Measurements from ENCODE around the gene KRT13.

KRT13 gene

DNA sequence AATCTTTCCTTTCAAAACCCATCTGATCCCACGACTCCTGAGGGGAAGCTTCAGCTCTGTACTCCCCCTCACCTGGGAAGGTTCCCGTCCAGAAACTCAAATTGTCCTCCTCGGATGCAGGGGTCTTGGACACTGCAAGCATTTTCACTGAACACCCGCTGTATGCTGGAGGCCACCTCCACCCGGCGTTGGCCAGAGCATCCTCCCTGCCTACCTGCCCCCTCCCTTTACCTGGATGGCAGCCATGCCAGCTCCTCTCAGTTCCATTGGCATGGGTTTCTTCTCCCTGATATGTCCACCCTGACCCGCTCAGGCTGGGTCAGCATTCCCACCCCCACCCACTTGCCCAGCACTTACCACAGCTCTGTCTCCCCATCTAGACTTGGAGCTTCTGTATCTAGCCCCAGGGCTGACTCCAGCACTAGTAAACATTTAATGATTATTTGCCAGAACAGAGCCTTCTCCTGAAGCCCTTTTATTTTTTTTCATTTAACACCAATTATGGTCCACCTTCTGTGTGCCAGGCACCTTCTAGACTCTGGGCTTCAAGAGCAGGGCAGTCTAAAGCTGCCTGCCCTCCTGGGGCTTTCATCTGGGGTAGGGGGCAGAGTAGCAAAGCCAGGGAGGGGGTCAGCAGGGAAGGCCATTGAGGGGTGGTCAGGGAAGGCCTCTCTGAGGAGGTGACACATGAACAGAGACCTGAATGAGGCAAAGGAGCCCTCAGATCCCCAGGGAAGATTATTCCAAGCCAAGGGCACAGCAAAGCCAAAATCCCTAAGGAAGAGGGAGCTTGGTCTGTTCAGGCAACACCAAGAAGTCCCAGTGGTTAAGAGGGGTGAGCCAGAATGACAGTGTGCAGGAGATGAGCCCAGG, 31.6 kb upstream of the KRT13 start:
- no peak for DNase-seq

DNA sequence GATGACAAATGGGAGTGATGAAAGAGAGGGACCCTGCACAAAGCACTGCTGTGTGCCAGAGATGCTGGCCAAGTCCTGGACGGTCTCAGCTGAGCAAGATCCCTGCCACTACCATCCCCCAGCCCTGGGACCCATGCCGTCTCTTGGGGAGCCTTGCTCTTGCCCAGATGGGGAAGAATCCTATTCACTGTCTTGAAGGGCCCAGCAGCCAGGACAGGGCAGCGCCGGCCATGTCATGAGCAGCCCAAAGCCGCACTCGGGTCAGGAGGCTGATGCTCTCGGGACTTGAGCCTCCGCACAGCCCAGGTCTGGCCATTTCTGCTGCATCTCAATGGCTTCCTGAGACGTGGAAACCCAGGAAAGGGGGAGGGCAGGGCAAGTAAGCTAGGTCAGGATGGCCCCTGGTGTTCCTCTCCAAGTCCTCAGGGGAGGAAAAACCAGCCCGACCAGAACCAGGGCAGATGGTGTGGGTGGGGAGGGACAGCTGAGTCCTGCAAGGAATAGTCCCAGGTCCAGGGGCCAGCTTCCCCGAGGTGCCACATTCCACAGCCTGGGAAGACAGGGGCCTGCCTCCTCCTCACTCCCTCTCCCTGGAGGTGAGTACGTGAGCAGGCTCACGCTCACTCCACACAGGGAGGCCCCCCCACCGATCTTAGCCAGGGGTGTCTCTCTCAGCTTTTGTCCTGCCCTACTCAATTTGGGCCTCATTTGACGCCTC, 30.5 kb upstream of the KRT13 start:
- peak in 1 of 3 experiments; percentile 8 for DNase-seq

DNA sequence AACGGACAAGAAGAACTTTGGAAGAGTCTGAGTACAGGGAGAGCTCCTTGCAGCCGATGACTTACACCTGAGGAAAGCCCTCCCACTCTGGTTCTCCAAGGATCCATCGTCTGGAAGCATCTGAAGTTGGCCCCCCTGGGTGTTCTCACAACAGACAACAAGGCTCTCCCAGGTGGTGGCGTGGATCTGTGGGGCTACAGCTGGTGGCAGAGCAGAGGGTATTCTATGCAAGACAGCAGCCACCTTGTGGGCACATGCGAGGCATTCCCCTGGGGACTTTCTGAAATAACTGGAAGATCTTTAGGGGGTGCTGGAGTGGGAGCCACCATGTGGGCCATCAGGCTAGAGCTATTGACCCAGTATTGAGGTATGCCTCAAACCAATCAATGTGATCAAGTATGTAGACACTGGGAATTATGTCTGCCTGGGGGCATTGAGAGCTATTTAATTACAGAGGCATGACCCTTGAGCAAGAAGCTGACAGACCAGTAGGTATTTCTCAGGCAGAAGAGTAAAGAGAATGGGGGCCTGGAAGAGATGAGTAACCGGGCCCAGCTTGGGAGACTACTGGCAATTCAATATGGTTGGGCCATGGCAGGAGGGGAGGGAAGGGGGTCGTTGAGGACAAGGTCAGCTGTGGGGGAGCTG, 29.6 kb upstream of the KRT13 start:
- DNase-seq, result no peak

DNA sequence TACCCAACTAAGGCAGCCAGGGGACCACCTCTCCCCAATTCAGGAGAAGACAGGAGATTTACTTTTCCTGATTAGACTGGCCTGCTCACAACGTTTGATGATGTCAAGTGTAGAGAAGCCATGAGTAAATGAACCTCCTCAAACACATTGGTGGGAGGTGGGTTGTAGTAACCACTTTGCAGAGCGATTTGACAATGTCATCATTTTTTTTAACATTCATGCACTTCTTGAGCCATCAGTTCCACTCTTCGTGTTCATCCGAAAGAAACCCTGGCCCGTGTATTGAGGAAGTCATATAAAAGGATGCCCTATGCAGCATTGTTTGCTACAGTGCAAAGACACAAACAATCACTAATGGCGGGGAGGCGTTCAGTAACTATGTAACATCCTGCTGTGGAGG, 28.2 kb upstream of the KRT13 start:
- DNase-seq, result no peak

DNA sequence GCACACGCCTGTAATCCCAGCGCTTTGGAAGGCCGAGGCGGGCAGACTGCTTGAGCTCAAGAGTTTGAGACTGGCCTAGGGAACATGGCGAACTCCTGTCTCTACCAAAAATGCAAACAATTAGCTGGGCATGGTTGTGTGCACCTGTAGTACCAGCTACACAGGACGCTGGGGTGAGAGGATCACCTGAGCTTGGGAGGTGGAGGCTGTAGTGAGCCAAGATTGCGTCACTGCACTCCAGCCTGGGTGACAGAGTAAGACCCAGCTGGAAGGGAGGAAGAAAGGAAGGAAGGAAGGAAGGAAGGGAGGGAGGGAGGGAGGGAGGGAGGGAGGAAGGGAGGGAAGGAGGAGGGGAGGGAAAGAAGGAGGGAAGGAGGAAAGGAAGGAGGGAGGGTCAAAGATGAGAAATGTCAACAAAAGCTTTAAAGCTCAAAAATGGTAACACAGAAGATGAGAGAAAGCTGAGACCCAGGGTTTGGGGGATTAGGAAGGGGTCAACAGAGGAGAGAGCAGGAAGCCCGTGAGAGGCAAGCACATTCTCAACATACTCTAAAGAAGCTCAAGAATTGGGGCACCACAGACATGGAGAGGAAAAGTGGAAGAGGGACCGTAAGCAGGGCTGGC, 27.6 kb upstream of the KRT13 start:
- no peak for DNase-seq

DNA sequence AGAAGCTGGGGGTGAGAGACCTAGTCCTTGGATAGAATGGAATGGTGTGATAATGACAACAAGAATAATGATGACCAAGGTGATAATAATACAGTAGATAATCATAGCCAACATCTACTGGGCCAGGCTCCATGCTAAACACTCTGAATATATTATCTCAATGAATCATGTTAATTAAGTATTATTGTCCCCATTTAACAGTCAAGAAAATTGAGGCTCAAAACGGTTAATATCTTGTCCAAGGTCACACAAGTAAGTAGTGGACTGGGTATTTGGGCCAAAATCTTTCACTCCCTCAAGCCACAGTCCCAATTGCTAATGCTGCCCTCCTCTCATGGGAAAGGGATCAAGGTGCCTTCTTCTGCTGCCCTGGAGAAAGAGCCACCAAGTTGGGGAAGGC, 26.6 kb upstream of the KRT13 start:
- DNase-seq, result no peak

DNA sequence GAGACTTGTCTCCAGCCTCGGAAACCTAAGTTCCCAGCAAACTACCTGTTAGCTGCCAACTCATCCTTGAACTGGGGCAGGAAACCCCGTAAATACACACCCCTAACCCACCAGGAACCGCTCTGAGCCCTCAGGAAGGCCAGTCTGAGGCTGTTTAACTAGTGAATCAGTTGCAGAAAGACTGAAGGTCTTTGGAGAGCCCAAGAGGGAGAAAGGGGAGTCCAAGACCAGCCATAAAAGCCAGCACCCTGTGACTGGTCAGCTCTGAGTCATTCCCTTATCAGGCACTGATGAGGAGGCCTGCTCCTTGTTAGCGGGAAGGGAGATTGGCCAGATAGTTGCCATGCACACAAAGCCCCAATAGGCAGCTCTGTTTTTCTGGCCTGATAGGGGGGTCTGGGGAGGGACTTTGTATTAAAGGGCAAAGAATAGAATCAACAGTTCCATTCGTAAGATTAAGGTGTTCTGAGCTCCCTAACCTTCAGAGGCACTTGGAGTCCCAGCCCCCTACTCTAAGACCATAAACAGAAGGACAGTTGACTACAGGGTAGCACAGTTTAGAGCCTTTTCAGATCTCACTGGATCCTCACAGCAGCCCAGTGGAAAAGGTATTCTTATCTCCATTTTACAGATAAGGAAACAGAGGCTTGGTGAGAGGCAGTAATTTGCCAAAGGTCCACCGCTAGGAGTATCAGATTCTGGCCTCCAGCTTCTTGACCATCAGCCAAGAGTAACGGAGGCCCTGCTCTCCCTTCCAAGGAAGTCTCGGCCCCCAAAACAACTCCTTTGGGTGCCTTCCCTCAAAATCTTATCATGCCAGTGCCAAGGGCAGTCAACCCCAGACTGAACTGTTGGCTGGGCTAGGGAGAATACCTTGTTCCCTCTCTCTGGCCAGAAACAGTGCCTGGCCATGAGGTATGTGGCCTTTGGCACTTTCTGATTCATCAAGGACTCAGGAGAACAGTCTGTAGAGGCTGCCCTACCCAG, 24.9 kb upstream of the KRT13 start:
- no peak for DNase-seq

DNA sequence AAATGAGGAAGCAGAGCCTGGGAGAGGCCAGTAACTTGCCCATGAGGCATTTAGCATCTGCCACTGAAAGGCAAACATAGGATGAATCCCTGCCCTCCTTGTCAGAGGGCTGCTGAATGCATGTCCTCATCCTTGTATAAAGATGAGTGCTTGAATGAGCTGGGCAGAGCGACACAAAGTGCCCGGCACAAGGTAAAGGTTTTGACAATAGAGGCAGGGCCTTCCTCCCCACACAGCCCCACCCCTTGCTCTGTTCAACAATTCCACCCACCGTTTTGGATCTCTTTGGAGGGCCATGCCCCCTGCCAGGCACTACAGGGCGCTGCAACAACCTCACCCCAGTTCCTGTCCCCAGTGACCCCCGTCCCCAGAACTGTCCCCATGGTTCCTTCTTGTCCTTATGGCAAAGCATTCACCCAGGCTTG, 24.1 kb upstream of the KRT13 start:
- DNase-seq, result peak in 2 of 3 experiments; percentile 34 to 60

DNA sequence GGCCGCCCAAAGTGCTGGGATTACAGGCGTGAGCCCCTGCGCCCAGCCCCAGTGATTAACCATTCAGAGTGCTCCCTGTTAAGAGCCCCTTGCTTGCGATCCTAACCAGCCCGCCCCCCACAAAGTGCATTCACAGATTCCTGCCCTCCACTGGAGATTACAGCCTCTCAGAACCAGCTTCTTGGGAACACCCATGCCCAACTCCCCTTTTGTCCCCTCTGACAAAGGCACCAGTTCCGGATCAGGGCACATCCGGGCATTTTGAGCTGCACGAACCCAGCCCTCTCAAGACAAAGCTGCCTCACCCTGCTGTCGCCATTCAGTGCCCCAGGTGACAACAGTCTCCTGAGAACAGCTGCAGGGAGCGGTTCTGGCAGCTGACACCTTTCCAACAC, 23.5 kb upstream of the KRT13 start:
- DNase-seq, result peak; percentile 36 to 61 (median 38)

DNA sequence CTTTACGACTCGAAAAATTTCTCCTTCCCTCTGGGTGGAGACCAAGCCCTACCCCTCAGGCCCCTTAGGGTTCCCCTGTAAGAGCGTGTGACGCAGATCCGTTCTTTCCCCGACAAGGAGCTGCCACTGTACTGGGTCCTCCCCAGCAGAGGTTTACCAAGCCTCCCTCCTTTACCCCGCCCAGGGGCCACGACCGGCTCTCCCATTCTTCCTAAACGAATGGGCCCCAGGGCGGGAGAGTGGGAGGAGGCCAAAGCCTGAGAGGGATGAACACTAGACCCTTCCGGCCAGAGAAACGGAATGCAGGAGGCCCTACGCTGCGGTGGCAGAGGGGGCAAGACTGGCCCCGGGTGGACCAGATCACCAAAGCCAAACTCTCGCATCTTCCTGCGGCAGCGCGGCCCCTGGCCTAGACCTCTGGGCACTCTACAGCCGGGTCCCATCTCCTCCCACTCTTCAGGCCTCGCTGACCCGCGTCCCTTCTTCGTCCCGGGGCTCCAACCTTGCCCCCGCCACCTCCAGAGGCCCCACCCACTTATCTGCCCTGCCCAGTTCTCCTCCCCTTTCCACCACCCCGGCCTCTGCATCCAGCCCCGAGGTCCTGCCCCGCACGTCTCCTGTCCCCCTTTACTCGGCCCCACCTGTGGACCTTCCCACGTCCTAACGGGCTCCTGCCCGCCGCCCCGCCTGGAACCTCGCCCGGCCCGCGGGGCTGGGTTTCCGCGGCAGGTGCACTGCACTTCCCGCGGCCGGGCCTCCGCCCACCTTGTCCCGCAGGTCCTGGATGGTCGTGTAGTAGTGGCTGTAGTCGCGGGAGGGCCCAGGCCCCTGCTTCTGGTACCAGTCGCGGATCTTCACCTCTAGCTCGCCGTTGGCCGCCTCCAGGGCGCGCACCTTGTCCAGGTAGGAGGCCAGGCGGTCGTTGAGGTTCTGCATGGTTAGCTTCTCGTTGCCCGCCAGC, 21.9 kb upstream of the KRT13 start:
- DNase-seq, result peak in 2 of 3 experiments; percentile 55 to 77

DNA sequence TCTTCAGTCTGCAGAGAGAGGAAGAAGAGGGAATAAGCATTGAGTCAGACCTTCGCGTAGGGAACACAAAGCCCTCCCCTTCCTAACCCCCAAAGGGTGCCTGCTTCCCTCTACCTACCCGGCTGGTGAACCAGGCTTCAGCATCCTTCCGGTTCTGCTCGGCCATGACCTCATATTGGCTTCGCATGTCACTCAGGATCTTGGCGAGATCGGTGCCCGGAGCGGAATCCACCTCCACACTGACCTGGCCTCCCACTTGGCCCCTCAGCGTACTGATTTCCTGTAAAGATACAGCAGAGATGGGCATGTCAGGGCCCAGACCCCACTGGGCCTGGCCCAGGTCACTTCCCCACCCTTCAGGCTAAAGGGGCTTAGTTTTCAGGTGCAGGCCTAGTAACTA, 18.8 kb upstream of the KRT13 start:
- no peak for DNase-seq

DNA sequence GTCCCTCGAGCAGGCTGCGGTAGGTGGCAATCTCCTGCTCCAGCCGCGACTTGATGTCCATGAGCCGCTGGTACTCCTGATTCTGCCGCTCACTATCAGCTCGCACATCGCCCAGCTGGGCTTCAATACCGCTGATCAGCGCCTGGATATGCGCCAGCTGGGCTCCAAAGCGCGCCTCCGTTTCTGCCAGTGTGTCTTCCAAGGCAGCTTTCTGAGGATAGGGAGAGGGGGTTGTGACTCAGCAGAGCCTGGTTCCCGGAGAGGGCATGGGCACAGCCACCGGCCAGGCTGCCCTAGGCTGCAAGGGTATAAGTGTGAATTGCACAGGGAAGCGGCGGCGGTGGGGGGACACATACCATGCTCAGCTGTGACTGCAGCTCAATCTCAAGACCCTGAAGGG, 18.4 kb upstream of the KRT13 start:
- no peak for DNase-seq

DNA sequence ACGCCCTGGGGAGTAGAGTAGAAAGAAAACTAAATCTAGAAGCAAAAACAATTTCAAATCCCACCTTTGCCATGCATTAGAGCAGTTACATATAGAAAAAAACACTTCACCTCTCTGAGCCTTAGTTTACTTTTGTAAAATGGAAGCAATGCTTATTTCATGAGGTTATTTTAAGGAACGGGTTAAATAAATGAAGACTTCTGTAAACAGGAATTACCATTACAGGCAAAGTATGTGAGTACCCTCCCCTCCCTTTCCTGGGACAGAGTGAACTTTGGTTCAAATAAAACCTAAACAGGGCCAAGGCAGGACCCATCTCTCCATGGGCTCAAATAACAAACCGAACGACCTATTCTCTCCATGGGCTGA, 17.8 kb upstream of the KRT13 start:
- DNase-seq, result no peak

DNA sequence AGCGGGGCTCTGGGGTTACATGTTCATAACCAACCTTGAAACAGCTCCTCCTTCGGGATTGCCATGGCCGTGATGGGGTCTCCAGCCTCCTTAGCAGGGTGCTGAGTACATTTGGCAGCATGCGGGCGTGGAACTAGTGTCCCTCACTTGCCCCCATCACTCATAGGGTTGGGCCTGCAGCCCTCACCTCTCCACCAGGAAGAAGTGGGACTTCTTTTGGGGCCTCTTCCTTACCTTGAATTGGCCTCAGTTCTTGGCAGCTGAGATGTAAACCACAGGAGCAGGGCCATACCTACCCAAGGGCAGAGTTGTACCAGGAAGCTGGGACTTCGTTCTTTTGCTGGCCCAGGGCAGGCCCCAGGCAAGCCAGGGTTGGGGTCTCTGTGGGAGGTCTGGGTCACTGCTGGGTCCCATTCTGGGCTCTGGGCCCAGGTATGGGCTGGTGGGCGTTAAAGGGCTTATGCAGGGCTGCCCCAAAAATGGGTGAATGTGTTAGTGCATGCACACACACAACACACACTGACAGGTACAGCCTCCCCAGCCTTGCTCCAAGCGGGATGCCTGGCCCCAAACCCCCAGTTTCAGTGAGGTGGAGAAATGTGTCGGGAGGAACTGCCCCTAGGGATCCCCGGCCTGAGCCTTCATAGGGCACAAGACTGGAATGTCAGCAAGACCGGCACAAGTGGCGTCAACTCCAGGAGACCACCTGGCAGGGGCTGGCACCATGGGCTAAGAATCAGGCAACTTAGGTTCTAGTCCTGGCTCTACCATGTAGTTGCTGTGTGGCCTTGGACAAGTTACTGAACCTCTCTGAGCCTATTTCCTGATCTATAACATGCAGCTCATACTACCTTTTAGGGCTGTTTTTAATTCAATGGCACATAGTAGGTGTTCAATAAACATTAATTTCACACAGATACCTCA, 17.2 kb upstream of the KRT13 start:
- DNase-seq, result no peak

DNA sequence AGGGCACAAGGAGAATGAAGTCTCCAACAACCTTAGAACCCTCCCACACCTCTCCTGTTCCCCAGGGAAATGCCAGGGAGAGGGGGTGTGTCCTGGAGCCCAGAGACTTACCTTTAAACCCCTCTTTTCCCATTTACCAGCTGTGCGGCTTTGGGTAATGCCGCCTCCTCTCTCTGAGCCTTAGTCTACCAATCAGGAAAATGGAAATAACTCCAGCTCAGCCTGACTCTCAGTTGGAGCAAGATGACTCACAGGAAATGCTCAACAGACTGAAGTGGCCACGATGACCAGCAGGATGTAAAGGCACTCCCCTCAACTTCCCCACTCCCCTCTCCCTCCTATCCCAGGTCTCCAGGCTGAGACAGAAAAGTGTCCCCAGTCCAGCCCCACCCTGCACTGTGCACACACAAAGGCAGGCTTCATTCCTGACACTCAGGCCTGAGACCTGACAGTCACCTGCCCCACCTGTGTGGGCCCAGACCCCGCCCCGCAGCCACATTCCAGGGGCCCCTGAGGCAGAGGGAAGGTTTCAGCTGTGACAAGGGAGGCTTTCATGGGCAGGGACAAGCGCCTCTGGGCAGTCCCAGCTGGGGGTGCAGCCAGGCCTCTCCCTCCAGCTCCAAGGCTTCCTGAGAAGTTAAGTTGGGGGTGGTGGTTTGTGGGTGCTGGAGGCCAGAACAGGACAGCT, 16.3 kb upstream of the KRT13 start:
- no peak for DNase-seq

DNA sequence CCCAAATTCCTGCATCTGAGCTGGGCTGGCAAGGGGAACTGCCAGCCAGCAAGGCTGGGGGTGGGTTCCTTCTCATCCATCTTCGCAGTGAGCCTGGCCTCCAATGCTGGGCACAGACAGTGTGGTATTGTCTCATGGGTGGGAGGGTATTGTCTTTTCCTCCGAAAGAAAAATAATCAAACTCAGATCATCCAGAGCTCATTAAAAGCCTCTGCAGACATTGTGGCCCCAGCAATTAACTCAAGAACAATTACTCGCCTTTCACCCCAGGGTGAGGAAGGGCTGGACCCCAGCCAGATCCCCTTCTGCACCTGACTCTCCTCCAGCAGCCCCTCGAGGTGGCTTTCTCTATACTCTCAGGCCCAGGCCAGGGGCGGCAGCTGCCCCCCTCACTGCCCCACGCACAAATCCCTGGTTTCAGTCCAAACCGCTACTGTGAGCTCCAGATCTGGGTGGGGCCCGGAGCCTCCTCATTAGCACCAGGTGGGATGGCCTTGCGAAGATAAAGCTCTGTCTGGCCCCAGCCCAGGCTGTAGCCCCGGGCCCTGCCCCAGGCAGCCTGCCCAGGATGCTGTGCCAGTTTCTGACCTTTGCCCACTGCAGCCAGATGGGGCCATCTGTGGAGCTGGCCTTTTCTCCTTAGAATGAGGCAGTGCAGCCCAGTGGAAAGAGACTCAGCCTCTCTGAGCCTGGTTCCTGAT, 15.6 kb upstream of the KRT13 start:
- peak in 2 of 3 experiments; percentile 79 to 91 for DNase-seq

DNA sequence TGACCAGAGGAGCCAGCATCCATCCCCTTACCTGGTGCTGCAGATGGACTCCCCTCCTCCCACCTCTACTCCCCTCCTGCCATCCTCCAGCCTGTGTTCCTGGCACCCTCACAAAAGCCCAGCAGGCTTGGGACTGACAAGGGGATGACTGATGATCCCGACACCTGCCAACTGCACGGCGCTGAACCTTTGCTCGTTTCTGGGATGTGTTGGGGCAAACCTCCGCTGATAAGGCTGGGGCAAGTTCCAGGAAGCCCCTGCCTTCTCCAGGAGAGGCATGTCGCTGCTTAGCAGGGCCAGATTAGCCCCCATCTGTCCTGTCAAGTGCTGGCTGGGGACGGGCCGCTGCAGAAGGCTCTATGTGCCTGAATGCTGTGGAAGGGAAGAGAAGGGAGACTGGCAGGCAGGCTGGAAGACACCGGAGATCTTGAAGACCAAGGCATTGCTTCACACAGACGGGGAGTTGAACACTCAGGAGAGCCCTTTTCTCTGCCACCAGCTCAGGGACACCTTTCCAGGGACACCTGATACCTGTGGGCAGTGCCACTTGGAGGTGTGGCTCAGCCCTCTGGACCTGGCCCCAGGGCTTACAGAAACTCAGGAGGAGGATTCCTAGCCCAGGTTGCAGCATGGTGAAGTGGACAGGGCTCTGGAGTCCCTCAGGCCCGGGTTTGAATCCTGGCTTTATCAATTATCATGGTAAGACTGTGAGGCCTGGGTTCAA, 14.3 kb upstream of the KRT13 start:
- peak in 2 of 3 experiments; percentile 85 to 95 for DNase-seq
